ENCODE results near the gene SCGB1D4. TPM values are rescaled to one million over a fixed set of nuclear protein-coding genes. Genes with fewer than 3 reads are reported as not detected.
A peak's percentile ranks its signal among the peaks of the same experiment; 100 is the strongest.
"Not testable (repeated sequence)": the region's sequence is repeated elsewhere in the genome, so short reads cannot be mapped to it uniquely, and the experiment has no call there.

SCGB1D4 gene
- total RNA-seq, 1 experiment from 2014 or later = not detected

GRCh38 chr11:62340269-62340901, 41.5 kb upstream of the SCGB1D4 start:
- peaks cover 12% of the 10 kb centered on the region for H3K27me3 Mint-ChIP-seq (ENCODE audit: unreplicated experiment)
- peaks cover 21% of the 10 kb centered on the region for H3K36me3 Mint-ChIP-seq (ENCODE audit: insufficient read depth, unreplicated experiment)
- no peaks in the 10 kb centered on the region for H3K9me3 Mint-ChIP-seq (ENCODE audit: low read depth, unreplicated experiment)
- BruUV-seq (replicated peaks) = no TSS peak
- no peak overlapping the region for H3K4me3 Mint-ChIP-seq (ENCODE audit: low read depth, unreplicated experiment)
- H3K4me1 Mint-ChIP-seq (ENCODE audit: low read depth, unreplicated experiment) = peaks cover 26% of the 10 kb centered on the region
- intact Hi-C loops (cut with micrococcal nuclease; ENCODE audit: unreplicated experiment) = loop anchor here (5.0 kb wide), 1 partner anchor 37 kb away; no protein-coding TSS in a partner anchor
- TF ChIP-seq CTCF (IDR thresholded peaks at IDR 0.05; ENCODE audit: unreplicated experiment) = peak; percentile 47
- CTCF ChIA-PET = interaction anchor here (0.6 to 1.1 kb wide), 5 partner anchors 13 to 306 kb away, joined by 3 to 6 read pairs (median 3); partner anchors contain the start of gene GANAB
- peak; percentile 43 for DNase-seq
- H3K27ac Mint-ChIP-seq (ENCODE audit: unreplicated experiment) = no peak overlapping the region

- TSS peak; percentile 33 for BruUV-seq (replicated peaks)
- peak overlapping the region; percentile 80 for H3K4me3 Mint-ChIP-seq (ENCODE audit: low read depth, unreplicated experiment)
- intact Hi-C loops (cut with micrococcal nuclease; ENCODE audit: unreplicated experiment) = no loop called here
- TF ChIP-seq CTCF (IDR thresholded peaks at IDR 0.05; ENCODE audit: unreplicated experiment) = no peak
- DNase-seq = no peak
- CTCF ChIA-PET = interaction anchor here (0.6 to 1.5 kb wide), 4 partner anchors 19 to 121 kb away, joined by 3 to 5 read pairs (median 3); no protein-coding TSS in a partner anchor
- H3K4me1 Mint-ChIP-seq (ENCODE audit: low read depth, unreplicated experiment) = peaks cover 26% of the 10 kb centered on the region
- peaks cover 25% of the 10 kb centered on the region for H3K27me3 Mint-ChIP-seq (ENCODE audit: unreplicated experiment)
- H3K27ac Mint-ChIP-seq (ENCODE audit: unreplicated experiment) = peak overlapping the region; percentile 57
- no peaks in the 10 kb centered on the region for H3K9me3 Mint-ChIP-seq (ENCODE audit: low read depth, unreplicated experiment)
- peaks cover 21% of the 10 kb centered on the region for H3K36me3 Mint-ChIP-seq (ENCODE audit: insufficient read depth, unreplicated experiment)
These were observed 39.3 kb upstream of the SCGB1D4 start for GRCh38 chr11:62338218-62338617.

- H3K4me3 Mint-ChIP-seq (ENCODE audit: low read depth, unreplicated experiment) = peak within 1 kb of the TSS; percentile 80
- intact Hi-C loops (cut with micrococcal nuclease; ENCODE audit: unreplicated experiment) = no loop called here
- H3K9me3 Mint-ChIP-seq (ENCODE audit: low read depth, unreplicated experiment) = no peaks in the 10 kb centered on the region
- peak within 1 kb of the TSS; percentile 57 for H3K27ac Mint-ChIP-seq (ENCODE audit: unreplicated experiment)
- peaks cover 26% of the 10 kb centered on the region for H3K4me1 Mint-ChIP-seq (ENCODE audit: low read depth, unreplicated experiment)
- peak; percentile 94 for DNase-seq
- no peak for TF ChIP-seq CTCF (IDR thresholded peaks at IDR 0.05; ENCODE audit: unreplicated experiment)
- BruUV-seq (replicated peaks) = no TSS peak
- CTCF ChIA-PET = interaction anchor here (0.5 to 1.5 kb wide), 6 partner anchors 9 to 120 kb away, joined by 3 to 5 read pairs (median 4); no protein-coding TSS in a partner anchor
- H3K27me3 Mint-ChIP-seq (ENCODE audit: unreplicated experiment) = peaks cover 25% of the 10 kb centered on the region
- peaks cover 21% of the 10 kb centered on the region for H3K36me3 Mint-ChIP-seq (ENCODE audit: insufficient read depth, unreplicated experiment)
These were observed 38.7 kb upstream of the SCGB1D4 start, which contains the start of gene ASRGL1 for GRCh38 chr11:62337303-62338181. ASRGL1 (plus strand) TSS chr11:62337448; CDS start chr11:62337978, 530 bp downstream.

GRCh38 chr11:62336949-62337302, 38.1 kb upstream of the SCGB1D4 start:
- BruUV-seq (replicated peaks) = TSS peak; percentile 75
- peaks cover 26% of the 10 kb centered on the region for H3K4me1 Mint-ChIP-seq (ENCODE audit: low read depth, unreplicated experiment)
- DNase-seq; H3K9me3 Mint-ChIP-seq (ENCODE audit: low read depth, unreplicated experiment); intact Hi-C loops (cut with micrococcal nuclease; ENCODE audit: unreplicated experiment): not testable (repeated sequence)
- H3K4me3 Mint-ChIP-seq (ENCODE audit: low read depth, unreplicated experiment) = peak overlapping the region; percentile 80
- peak overlapping the region; percentile 57 for H3K27ac Mint-ChIP-seq (ENCODE audit: unreplicated experiment)
- H3K27me3 Mint-ChIP-seq (ENCODE audit: unreplicated experiment) = peaks cover 25% of the 10 kb centered on the region
- peaks cover 21% of the 10 kb centered on the region for H3K36me3 Mint-ChIP-seq (ENCODE audit: insufficient read depth, unreplicated experiment)
- CTCF ChIA-PET = interaction anchor here (0.5 to 0.6 kb wide), 2 partner anchors 8 to 64 kb away, joined by 4 to 5 read pairs; no protein-coding TSS in a partner anchor

Data from Calu3 (cell line).